Lower lobe of right lung (tissue), 2 donors: ENCODE results near the gene TOR2A. TPM values are rescaled to one million over a fixed set of nuclear protein-coding genes. Genes with fewer than 3 reads are reported as not detected.
A peak's percentile ranks its signal among the peaks of the same experiment; 100 is the strongest.
"Not testable (repeated sequence)": the region's sequence is repeated elsewhere in the genome, so short reads cannot be mapped to it uniquely, and the experiment has no call there.

Experiments
- ATAC-seq, 2 donors: fragments of 200-7000 bp; cut with Tn5 transposase; one replicate each; pipeline ENCODE4 v1.9.1; 2020 to 2022; ENCODE audit warnings: mild to moderate bottlenecking in 2 of 2, moderate library complexity in 2 of 2
- DNase-seq: peaks from one replicate; pipeline ENCODE4 v3.0.0-alpha.2; 2020
- H3K27ac ChIP-seq: fragments of 200-600 bp; one replicate; pipeline ENCODE4 v1.8.0; 2022
- H3K27me3 ChIP-seq: fragments of 200-600 bp; one replicate; pipeline ENCODE4 v1.8.0; 2022; ENCODE audit warnings: low read depth
- H3K36me3 ChIP-seq: fragments of 200-600 bp; one replicate; pipeline ENCODE4 v1.8.0; 2022; ENCODE audit warnings: mild to moderate bottlenecking
- H3K4me1 ChIP-seq: fragments of 200-600 bp; one replicate; pipeline ENCODE4 v1.8.0; 2022
- H3K4me3 ChIP-seq: fragments of 200-600 bp; one replicate; pipeline ENCODE4 v1.8.0; 2022; ENCODE audit warnings: mild to moderate bottlenecking
- H3K9me3 ChIP-seq: fragments of 200-600 bp; one replicate; pipeline ENCODE4 v1.8.0; 2022
- intact Hi-C: fragments of 100-400 bp; cut with DNase I; formaldehyde crosslinking; loops from one replicate; pipeline ENCODE4 v1.11.0; 2022
- total RNA-seq: library from RNA; stranded (reverse); fragmentation: NEBNext Ultra II Directional; extraction: Animal tissue kit (Norgen Biotek cat#: 25700); gene quantifications from one replicate; pipeline ENCODE4 v1.2.1, GENCODE V29; 2021
- TF ChIP-seq, protein P1 (sequence below): fragments of 200-600 bp; IDR thresholded peaks from one replicate; pipeline ENCODE4 v1.8.0; 2022; ENCODE audit warnings: antibody characterized with exemption, mild to moderate bottlenecking
- donor health status: DM: no; HTN: yes; CAD: no; lungs with severe emphysema.

The TOR2A gene
- total RNA-seq, 1 donor from 2014 or later = 16.5 TPM

DNA sequence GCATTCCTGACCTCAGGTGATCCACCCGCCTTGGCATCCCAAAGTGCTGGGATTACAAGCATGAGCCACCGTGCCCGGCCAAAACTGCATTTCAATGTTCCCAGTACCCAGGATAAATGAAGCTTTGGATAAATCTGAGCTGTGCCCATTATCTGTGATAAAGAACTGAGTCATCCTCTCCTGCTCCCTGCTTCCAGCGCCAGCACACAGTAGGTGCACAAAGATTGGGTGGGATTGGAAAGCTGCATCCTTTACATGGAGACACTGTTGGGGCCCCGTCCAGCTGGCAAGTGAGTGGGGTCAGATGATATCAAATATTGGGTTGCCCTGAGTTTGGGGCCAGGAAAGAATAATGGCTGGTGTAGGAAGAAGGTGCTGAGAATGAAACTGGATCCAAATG lies 26.0 kb upstream of the TOR2A start:
- Histone ChIP-seq H3K4me1 (peaks cover 42% of the 10 kb centered on the region), H3K4me3 (peak overlapping the region; percentile 51)

DNA sequence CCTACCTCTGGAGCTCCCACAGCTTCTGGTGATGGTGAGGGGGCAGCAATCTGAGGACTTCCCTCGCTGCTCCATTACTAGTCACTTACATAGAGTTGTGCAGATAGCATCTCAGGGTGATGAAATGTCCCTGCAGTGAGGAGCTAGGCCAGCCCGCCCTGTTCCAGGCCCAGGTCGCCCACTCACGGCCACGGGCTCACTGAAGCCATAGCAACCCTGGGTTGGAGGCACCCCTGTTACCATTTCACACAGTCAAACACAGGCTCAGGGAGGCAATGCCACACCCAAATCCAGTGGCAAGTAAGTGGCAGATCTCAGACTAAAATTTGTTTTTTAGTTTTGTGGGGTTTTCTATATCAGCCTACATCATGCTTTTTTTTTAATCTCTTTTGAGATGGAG lies 23.7 kb upstream of the TOR2A start:
- peaks cover 38% of the 10 kb centered on the region for H3K4me1 ChIP-seq
- peak overlapping the region; percentile 89 for H3K27ac ChIP-seq
- DNase-seq (no peak), ATAC-seq (no peak)
- H3K36me3 ChIP-seq = peaks cover 43% of the 10 kb centered on the region
- TF ChIP-seq, protein P1, sequence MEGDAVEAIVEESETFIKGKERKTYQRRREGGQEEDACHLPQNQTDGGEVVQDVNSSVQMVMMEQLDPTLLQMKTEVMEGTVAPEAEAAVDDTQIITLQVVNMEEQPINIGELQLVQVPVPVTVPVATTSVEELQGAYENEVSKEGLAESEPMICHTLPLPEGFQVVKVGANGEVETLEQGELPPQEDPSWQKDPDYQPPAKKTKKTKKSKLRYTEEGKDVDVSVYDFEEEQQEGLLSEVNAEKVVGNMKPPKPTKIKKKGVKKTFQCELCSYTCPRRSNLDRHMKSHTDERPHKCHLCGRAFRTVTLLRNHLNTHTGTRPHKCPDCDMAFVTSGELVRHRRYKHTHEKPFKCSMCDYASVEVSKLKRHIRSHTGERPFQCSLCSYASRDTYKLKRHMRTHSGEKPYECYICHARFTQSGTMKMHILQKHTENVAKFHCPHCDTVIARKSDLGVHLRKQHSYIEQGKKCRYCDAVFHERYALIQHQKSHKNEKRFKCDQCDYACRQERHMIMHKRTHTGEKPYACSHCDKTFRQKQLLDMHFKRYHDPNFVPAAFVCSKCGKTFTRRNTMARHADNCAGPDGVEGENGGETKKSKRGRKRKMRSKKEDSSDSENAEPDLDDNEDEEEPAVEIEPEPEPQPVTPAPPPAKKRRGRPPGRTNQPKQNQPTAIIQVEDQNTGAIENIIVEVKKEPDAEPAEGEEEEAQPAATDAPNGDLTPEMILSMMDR = no peak
- no peaks in the 10 kb centered on the region for H3K9me3 ChIP-seq
- H3K4me3 ChIP-seq = peak overlapping the region; percentile 51
- intact Hi-C loops = no loop called here
- H3K27me3 ChIP-seq = peaks cover 9% of the 10 kb centered on the region

More for the DNA sequence above, 26.0 kb upstream of the TOR2A start:
- ATAC-seq = no peak
- Histone ChIP-seq H3K27me3 (no peaks in the 10 kb centered on the region), H3K27ac (peak overlapping the region; percentile 89), H3K36me3 (peaks cover 35% of the 10 kb centered on the region), H3K9me3 (no peaks in the 10 kb centered on the region)
- DNase-seq = no peak
- TF ChIP-seq, protein P1 = no peak
- intact Hi-C loops = no loop called here

DNA sequence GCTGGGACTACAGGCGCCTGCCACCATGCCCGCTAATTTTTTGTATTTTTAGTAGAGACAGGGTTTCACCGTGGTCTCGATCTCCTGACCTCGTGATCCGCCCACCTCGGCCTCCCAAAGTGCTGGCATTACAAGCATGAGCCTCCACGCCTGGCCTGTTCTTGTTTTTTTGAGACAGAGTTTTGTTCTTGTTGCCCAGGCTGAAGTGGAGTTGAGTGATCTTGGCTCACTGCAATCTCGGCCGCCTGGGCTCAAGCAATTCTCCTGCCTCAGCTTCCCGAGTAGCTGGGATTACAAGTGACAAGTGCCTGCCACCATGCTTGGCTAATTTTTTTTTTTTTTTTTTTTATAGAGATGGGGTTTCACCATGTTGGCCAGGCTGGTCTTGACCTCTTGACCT lies 21.7 kb upstream of the TOR2A start:
- H3K9me3 ChIP-seq, ATAC-seq, DNase-seq, H3K27ac ChIP-seq, intact Hi-C loops: not testable (repeated sequence)
- Histone ChIP-seq H3K36me3 (peaks cover 61% of the 10 kb centered on the region), H3K27me3 (peaks cover 12% of the 10 kb centered on the region), H3K4me1 (peaks cover 31% of the 10 kb centered on the region), H3K4me3 (peak overlapping the region; percentile 21)

DNA sequence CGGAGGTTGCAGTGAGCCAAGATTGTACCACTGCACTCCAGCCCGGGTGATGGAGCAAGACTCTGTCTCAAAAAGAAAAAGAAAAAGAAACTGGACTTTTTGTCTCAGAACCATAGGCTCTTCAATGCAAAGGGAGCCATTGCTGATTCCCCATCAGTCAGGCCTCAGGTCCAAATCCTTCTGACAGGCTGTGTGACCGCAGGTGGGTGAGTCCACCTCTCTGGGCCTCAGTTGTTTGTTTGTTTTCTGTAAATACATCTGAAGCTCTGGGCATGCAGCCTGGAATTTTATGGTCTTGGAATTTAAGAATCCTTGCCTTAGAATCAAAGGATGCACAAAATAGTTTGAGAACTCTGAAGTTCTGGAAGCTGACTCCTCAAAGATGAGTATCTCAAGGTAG lies 21.1 kb upstream of the TOR2A start:
- DNase-seq (no peak), ATAC-seq (no peak)
- Histone ChIP-seq H3K9me3 (no peaks in the 10 kb centered on the region), H3K27ac (peak overlapping the region; percentile 58), H3K36me3 (peaks cover 62% of the 10 kb centered on the region), H3K4me3 (peak overlapping the region; percentile 40), H3K4me1 (peaks cover 34% of the 10 kb centered on the region), H3K27me3 (peaks cover 12% of the 10 kb centered on the region)
- TF ChIP-seq, protein P1 = no peak
- intact Hi-C loops = no loop called here

DNA sequence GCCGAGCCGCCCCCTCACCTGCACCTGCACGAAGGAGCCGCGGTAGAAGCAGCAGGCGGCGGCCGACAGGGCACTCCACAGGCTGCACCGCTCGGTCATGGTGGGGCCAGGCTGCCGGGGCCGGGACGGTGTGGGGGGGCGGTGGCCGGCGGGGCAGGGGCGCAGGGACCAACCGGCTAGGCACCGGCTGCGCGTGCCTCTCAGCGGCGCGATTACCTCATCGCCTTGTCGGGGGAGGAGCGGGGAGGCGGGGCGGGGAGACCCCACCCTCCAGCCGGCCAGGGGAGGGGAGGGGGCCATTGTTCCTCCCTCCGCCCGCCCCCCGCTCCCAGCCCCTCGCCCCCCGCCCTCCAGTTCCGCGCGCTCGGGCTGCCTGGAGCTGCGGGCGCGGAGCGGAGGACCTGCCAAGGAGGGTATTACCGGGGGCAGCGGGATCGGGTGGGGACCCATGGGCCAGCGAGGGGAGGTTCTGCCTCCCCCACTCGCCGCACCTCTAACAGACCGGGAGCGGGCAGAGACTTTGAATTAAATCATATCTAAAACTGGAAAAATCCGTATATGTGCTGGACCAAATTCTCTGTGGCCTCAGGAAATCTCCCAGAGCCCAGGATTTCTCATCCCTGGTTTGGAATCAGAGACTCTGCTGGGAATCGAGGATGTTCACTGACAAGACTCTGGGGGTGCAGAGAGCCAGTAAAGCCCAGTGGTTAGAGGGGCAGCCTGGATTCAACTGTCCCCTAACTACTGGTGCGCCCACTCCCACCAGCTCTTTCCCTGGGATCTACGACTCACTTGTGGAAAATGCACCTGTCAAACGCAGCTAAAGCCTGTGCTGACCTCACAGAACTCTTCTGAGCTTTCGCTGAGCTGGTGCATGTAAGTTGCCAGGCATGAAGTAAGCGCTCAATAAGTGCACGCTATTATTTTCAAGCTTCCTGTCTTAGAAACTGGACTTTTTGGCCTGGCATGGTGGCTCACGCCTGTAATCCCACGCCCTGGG lies 20.3 kb upstream of the TOR2A start:
- intact Hi-C loops = no loop called here
- ATAC-seq (peak; percentile 23 to 24), DNase-seq (no peak)
- peaks cover 34% of the 10 kb centered on the region for H3K4me1 ChIP-seq
- H3K27ac ChIP-seq = peak overlapping the region; percentile 58
- TF ChIP-seq, protein P1 = no peak
- peaks cover 65% of the 10 kb centered on the region for H3K36me3 ChIP-seq
- H3K27me3 ChIP-seq = peaks cover 12% of the 10 kb centered on the region
- H3K9me3 ChIP-seq = no peaks in the 10 kb centered on the region
- H3K4me3 ChIP-seq = peak overlapping the region; percentile 40
